HepG2 (cell line): ENCODE measurements around the gene C15orf62.

Experiments used
- MYC ChIP-seq: sonication (generic); formaldehyde crosslinking; IDR thresholded peaks from 2 replicates; pipeline ENCODE4 v1.9.0; 2021; ENCODE audit warnings: missing genetic modification reagents, borderline replicate concordance
- PTBP1 ChIP-seq: fragments of 200-400 bp; formaldehyde crosslinking; IDR thresholded peaks from 2 replicates; pipeline ENCODE4 v1.6.1; 2018; ENCODE audit warnings: low read length, low read depth; ENCODE audit not compliant: poor library complexity, severe bottlenecking
- ZNF138 ChIP-seq: sonication (generic); formaldehyde crosslinking; IDR thresholded peaks from 2 replicates; pipeline ENCODE4 v1.5.0; 2020; ENCODE audit warnings: mild to moderate bottlenecking, low read depth, missing genetic modification reagents

DNA sequence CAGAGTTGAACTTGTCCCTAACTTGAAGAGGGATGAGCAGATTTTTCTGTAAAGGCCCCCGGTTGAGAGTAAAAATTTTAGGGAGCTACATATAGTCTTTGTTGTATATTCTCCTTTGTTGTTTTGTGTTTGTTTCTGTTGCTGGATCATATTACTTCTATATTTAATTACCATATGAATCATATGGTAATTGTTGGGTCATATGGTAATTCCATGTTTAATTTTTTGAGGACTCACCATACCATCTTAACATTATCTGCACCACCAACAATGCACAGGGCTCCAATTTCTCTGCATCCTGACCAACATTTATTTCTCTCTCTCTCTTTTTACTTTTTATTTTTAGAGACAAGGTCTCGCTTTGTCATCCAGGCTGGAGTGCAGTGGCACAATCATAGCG, 29.7 kb downstream of the C15orf62 start:
- no peak for TF ChIP-seq PTBP1
- TF ChIP-seq MYC (CRISPR knock-in tag): no peak
- TF ChIP-seq ZNF138 (CRISPR knock-in tag): no peak
